Measurements from ENCODE around the gene SETD4.
"Not testable (repeated sequence)": the region's sequence is repeated elsewhere in the genome, so short reads cannot be mapped to it uniquely, and the experiment has no call there.

Gene SETD4

DNA sequence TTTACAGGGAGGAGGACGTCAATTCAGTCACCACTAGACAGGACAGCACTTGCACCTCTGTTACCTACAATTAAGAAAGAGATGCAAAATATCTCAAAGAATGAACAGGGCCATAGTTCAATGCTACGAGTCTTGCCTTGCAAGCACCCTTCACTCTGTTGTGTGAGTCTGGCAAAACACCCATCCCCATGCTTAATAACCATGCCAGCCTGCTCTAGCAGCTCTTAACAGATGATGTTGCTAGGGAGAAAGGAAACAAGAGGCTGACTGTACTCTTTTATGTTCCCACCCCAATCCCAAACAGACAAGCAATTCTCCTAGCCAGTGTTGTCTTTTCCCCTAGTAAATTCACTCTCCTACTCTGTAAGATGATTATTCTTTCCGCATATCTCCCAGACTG, 14.8 kb upstream of the SETD4 start:
- no peak for ATAC-seq (replicated peaks; ENCODE audit: extremely low read depth, poor library complexity, severe bottlenecking)
- peaks cover 5% of the 10 kb centered on the region for H3K36me3 Mint-ChIP-seq (ENCODE audit: insufficient read depth)
- peaks cover 32% of the 10 kb centered on the region for H3K4me1 Mint-ChIP-seq
- H3K27me3 Mint-ChIP-seq: no peaks in the 10 kb centered on the region
- no peak overlapping the region for H3K4me3 Mint-ChIP-seq
- H3K9me3 Mint-ChIP-seq: no peaks in the 10 kb centered on the region
- DNase-seq (ENCODE audit: low spot score in 2 of 2): no peak
- H3K27ac Mint-ChIP-seq (ENCODE audit: low read depth): no peak overlapping the region

DNA sequence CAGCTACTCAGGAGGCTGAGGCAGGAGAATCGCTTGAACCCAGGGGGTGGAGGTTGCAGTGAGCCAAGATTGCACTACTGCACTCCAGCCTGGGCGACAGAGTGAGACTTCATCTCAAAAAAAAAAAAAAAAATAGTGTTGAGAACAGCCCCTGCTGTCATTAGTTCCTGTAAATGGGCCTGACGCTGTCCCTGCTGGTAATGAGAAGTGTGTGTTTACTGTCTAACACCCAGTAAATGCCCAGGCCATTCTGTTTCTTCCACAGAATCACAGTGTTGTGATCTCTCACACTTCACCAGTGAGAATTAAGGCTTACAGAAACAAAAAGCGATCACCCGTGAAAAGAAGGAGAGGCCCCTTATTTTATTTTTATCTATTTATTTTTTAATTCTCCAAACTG, 13.6 kb upstream of the SETD4 start:
- not testable (repeated sequence) for H3K9me3 Mint-ChIP-seq; H3K36me3 Mint-ChIP-seq (ENCODE audit: insufficient read depth); DNase-seq (ENCODE audit: low spot score in 2 of 2); H3K4me3 Mint-ChIP-seq; ATAC-seq (replicated peaks; ENCODE audit: extremely low read depth, poor library complexity, severe bottlenecking); H3K27me3 Mint-ChIP-seq; H3K27ac Mint-ChIP-seq (ENCODE audit: low read depth)
- H3K4me1 Mint-ChIP-seq: peaks cover 36% of the 10 kb centered on the region

DNA sequence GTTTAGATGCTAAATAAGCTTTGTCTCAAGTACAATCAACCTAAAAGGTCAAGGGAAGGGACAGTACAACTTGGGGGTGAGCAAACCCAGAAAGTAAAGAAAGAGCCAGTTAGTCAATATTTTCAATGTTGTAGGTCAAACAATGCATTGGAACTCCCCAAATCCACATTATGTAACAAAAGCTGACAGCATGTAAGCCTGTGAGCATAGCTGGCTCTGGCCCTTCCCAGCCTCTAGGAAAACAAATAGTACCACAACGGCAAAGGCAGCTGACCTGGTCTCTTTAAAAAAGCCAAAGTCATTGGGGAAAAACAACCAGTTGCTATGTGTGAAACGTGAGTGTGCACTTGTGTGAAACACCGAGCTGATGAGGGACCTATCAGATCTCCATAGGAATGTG, 12.9 kb upstream of the SETD4 start:
- Mint-ChIP-seq H3K9me3 (peaks cover 6% of the 10 kb centered on the region), H3K27ac (ENCODE audit: low read depth) (no peak overlapping the region), H3K4me1 (peaks cover 35% of the 10 kb centered on the region), H3K36me3 (ENCODE audit: insufficient read depth) (peaks cover 5% of the 10 kb centered on the region), H3K4me3 (no peak overlapping the region), H3K27me3 (no peaks in the 10 kb centered on the region)
- ATAC-seq (replicated peaks; ENCODE audit: extremely low read depth, poor library complexity, severe bottlenecking) (no peak), DNase-seq (ENCODE audit: low spot score in 2 of 2) (no peak)

DNA sequence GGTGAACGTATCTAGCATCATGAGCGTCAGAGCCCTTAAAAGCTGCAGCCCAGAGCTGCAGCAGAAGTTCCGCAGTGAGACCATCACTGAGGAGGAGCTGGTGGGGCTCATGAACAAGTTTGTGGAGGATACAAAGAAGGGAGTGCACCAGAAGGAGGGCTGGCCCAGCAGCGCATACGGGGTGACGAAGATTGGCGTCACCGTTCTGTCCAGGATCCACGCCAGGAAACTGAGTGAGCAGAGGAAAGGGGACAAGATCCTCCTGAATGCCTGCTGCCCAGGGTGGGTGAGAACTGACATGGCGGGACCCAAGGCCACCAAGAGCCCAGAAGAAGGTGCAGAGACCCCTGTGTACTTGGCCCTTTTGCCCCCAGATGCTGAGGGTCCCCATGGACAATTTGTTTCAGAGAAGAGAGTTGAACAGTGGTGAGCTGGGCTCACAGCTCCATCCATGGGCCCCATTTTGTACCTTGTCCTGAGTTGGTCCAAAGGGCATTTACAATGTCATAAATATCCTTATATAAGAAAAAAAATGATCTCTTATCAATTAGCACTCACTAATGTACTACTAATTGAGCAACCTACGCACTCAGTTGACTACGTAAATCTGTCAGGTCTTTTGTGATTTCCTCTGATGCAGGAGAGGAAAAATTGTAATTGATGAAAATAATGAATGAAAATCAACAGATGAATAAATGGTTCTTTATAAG, 12.3 kb upstream of the SETD4 start:
- no peak overlapping the region for H3K27ac Mint-ChIP-seq (ENCODE audit: low read depth)
- H3K4me3 Mint-ChIP-seq: no peak overlapping the region
- ATAC-seq (replicated peaks; ENCODE audit: extremely low read depth, poor library complexity, severe bottlenecking) (no peak), DNase-seq (ENCODE audit: low spot score in 2 of 2) (no peak)
- H3K27me3 Mint-ChIP-seq: no peaks in the 10 kb centered on the region
- H3K4me1 Mint-ChIP-seq: peaks cover 35% of the 10 kb centered on the region
- H3K9me3 Mint-ChIP-seq: peaks cover 6% of the 10 kb centered on the region
- H3K36me3 Mint-ChIP-seq (ENCODE audit: insufficient read depth): peaks cover 5% of the 10 kb centered on the region

DNA sequence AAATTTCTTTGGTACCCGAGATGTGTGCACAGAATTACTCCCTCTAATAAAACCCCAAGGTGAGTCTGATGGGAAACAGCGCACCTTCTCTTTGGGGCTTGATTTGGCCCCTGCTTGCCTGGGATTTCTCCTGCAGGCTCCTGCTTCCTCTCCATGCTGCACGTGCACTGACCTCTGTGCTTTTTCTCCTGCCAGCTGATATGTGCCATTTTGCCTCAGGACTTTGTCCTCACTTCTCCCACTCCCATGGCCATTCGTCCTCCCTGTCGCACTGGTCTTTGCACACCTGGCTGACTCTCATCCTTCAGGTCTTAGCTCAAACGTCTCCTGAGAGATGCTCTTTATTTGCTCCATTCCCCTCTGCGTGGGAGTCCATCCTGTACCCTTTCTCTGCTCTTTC, 10.7 kb upstream of the SETD4 start:
- H3K4me1 Mint-ChIP-seq: peaks cover 35% of the 10 kb centered on the region
- no peak overlapping the region for H3K27ac Mint-ChIP-seq (ENCODE audit: low read depth)
- H3K36me3 Mint-ChIP-seq (ENCODE audit: insufficient read depth): peaks cover 5% of the 10 kb centered on the region
- DNase-seq (ENCODE audit: low spot score in 2 of 2) (no peak), ATAC-seq (replicated peaks; ENCODE audit: extremely low read depth, poor library complexity, severe bottlenecking) (no peak)
- H3K27me3 Mint-ChIP-seq: no peaks in the 10 kb centered on the region
- peak overlapping the region; percentile 91 for H3K4me3 Mint-ChIP-seq
- peaks cover 6% of the 10 kb centered on the region for H3K9me3 Mint-ChIP-seq

DNA sequence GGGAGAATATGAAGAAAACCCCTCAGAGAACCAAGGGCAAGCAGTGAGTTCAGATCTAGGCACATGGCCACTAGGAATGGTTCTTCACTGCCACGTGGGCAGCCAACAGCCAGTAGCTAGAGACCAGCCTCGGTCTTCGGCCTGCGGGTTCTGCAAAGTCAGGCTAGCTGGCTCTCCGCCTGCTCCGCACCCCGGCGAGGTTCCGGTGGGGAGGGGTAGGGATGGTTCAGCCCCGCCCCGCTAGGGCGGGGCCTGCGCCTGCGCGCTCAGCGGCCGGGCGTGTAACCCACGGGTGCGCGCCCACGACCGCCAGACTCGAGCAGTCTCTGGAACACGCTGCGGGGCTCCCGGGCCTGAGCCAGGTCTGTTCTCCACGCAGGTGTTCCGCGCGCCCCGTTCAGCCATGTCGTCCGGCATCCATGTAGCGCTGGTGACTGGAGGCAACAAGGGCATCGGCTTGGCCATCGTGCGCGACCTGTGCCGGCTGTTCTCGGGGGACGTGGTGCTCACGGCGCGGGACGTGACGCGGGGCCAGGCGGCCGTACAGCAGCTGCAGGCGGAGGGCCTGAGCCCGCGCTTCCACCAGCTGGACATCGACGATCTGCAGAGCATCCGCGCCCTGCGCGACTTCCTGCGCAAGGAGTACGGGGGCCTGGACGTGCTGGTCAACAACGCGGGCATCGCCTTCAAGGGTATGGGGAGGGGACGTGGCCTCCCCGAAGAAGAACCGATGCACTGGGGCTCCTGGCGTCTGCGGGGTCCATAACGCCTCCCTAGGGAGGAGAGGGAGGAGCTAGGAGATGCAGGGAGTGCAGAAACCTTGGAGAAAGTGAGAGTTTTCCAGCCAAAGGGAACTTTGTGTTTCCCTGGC, 9.6 kb upstream of the SETD4 start, which contains the start of gene CBR1:
CBR1 (plus strand) TSS at position 312 of the 871 bp plus-strand sequence; CDS start at position 404, 92 bp downstream.
- peak within 1 kb of the TSS; percentile 91 for H3K4me3 Mint-ChIP-seq
- H3K27me3 Mint-ChIP-seq: no peaks in the 10 kb centered on the region
- peaks cover 6% of the 10 kb centered on the region for H3K9me3 Mint-ChIP-seq
- ATAC-seq (replicated peaks; ENCODE audit: extremely low read depth, poor library complexity, severe bottlenecking) (peak; percentile 96), DNase-seq (ENCODE audit: low spot score in 2 of 2) (peak; percentile 72 to 73)
- H3K4me1 Mint-ChIP-seq: peaks cover 35% of the 10 kb centered on the region
- H3K27ac Mint-ChIP-seq (ENCODE audit: low read depth): peak within 1 kb of the TSS; percentile 70
- peaks cover 5% of the 10 kb centered on the region for H3K36me3 Mint-ChIP-seq (ENCODE audit: insufficient read depth)

DNA sequence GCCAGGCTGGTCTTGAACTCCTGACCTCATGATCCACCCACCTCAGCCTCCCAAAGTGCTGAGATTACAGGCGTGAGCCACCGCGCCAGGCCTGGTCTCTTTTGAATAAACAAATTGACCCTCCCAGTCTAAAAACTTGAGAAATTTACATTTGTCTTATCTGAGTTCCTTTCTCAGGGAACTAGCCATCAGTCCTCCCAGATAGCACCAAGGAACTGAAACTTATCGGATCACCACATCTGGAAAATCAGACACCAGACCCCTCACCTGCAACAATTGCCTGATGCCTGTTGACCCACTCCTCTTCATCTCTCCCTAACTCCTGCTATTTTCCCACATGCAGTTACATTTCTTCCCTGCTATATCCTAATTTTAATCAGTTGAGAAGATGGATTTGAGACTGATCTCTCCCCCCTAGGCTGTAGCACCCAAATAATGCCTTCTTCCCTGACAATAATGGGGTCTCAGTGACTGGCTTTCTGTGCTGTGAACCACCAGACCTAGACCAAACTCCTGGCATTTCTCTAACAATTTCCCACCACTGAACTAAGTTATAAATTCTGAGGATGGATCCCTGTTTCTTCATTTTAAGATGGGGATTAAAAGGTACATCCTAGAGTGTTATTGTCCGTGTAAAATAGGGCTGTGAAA, 8.5 kb upstream of the SETD4 start:
- Mint-ChIP-seq H3K9me3 (peaks cover 6% of the 10 kb centered on the region), H3K27me3 (peaks cover 3% of the 10 kb centered on the region), H3K4me1 (peaks cover 35% of the 10 kb centered on the region), H3K27ac (ENCODE audit: low read depth) (peak overlapping the region; percentile 70), H3K4me3 (peak overlapping the region; percentile 91), H3K36me3 (ENCODE audit: insufficient read depth) (peaks cover 5% of the 10 kb centered on the region)
- no peak for DNase-seq (ENCODE audit: low spot score in 2 of 2)
- ATAC-seq (replicated peaks; ENCODE audit: extremely low read depth, poor library complexity, severe bottlenecking): no peak

DNA sequence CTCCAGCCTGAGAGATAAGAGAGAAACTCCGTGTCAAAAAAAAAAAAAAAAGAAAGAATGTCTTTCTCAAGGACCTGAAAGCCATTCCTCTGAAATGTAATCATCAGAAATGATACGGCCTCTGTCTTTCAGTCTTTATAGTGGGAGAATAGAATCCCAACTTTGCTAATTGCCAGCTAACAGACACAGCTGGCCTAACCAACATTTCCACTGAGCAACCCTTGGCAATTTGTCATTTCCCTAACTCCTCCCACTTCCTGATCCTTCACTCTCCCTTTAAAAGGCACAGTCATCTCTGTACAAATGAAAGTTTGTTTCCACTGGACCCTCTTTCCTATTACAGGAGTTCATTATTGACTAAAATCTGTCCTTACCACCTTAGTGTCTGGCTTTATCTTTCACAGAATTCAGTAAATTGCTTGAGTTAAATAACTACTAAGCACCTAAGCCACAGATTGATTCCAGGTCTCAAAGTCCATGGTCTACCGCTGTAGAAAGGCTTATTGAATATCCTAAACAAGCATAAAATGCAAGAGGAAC, 5.2 kb upstream of the SETD4 start:
- no peak overlapping the region for H3K4me3 Mint-ChIP-seq
- H3K27me3 Mint-ChIP-seq: peaks cover 9% of the 10 kb centered on the region
- peaks cover 6% of the 10 kb centered on the region for H3K9me3 Mint-ChIP-seq
- ATAC-seq (replicated peaks; ENCODE audit: extremely low read depth, poor library complexity, severe bottlenecking) (no peak), DNase-seq (ENCODE audit: low spot score in 2 of 2) (no peak)
- H3K27ac Mint-ChIP-seq (ENCODE audit: low read depth): no peak overlapping the region
- peaks cover 4% of the 10 kb centered on the region for H3K36me3 Mint-ChIP-seq (ENCODE audit: insufficient read depth)
- peaks cover 15% of the 10 kb centered on the region for H3K4me1 Mint-ChIP-seq

DNA sequence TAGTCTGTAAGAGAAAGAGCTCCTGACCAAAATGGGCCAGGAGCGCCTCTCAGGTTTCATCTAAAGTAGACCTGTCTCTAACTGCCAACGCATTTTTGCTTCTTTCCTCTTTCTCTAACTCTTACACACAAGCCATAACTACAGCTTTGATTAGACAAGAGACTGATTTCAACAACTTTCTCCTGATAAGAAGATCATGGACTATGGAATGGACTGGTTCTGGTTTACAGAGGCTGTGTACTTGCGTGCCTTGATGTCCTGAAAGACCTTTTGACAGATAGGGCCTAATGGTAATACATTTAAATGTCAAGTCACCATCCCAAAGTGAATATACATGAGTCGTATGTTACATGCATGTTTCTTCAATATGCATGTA, 3.7 kb upstream of the SETD4 start:
- H3K4me1 Mint-ChIP-seq: peaks cover 8% of the 10 kb centered on the region
- DNase-seq (ENCODE audit: low spot score in 2 of 2) (no peak), ATAC-seq (replicated peaks; ENCODE audit: extremely low read depth, poor library complexity, severe bottlenecking) (no peak)
- H3K36me3 Mint-ChIP-seq (ENCODE audit: insufficient read depth): peaks cover 13% of the 10 kb centered on the region
- peaks cover 4% of the 10 kb centered on the region for H3K9me3 Mint-ChIP-seq
- H3K4me3 Mint-ChIP-seq: no peak overlapping the region
- peaks cover 9% of the 10 kb centered on the region for H3K27me3 Mint-ChIP-seq
- no peak overlapping the region for H3K27ac Mint-ChIP-seq (ENCODE audit: low read depth)

DNA sequence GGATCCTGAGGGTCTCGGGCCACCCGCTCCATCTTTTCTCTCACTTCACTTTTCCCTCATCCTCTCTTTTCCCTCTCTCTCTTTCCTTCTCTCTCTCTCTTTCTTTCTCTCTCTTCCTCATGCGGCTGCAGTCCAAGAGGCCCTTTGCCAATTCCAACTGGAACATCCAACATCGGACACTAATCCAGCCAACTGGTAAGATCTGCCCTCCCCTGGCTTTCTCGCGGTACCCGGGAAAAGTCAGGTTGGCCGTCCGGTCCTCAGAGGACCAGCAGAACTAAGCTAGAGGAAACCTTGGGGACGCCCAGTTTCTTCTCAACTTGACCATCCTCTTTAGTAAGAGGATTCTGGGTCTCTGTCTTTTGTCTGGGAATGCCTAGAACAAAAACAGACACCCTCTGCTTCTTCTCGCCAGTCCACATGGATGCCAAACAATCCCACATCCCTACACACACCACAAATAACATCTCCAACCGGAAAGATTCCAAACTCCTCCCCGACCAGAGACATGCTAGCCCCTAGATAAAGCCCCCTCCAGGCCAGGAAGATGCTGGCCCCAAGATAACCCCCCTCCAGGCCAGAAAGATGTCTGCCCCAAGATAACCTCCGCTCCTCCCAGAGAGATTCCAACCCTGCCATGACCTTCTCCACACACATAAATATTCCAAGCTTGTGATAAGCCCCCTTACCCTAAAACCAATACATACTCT, 3.2 kb upstream of the SETD4 start:
- H3K27ac Mint-ChIP-seq (ENCODE audit: low read depth): no peak overlapping the region
- no peak for ATAC-seq (replicated peaks; ENCODE audit: extremely low read depth, poor library complexity, severe bottlenecking)
- H3K27me3 Mint-ChIP-seq: peaks cover 9% of the 10 kb centered on the region
- no peak for DNase-seq (ENCODE audit: low spot score in 2 of 2)
- H3K36me3 Mint-ChIP-seq (ENCODE audit: insufficient read depth): peaks cover 15% of the 10 kb centered on the region
- no peak overlapping the region for H3K4me3 Mint-ChIP-seq
- peaks cover 6% of the 10 kb centered on the region for H3K4me1 Mint-ChIP-seq
- no peaks in the 10 kb centered on the region for H3K9me3 Mint-ChIP-seq

DNA sequence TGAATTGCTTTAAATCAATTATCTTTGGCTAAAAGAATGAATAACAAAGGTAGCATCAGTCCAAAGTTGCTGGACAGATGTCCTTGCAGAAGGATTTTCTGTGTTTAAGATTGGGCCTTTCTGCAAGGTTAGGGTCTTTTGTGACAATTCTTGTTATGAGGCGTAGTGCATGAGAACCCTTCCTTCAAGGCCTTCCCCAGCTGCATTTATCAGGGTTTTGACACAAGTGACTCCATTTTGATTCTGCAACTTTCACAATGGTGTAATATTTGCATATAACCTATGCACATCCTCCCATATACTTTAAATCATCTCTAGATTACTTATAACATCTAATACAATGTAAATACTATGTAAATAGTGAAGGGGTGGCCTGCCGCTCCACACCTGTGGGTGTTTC, 1.1 kb upstream of the SETD4 start:
- DNase-seq (ENCODE audit: low spot score in 2 of 2) (no peak), ATAC-seq (replicated peaks; ENCODE audit: extremely low read depth, poor library complexity, severe bottlenecking) (no peak)
- H3K36me3 Mint-ChIP-seq (ENCODE audit: insufficient read depth): peaks cover 31% of the 10 kb centered on the region
- H3K27me3 Mint-ChIP-seq: peaks cover 9% of the 10 kb centered on the region
- H3K4me3 Mint-ChIP-seq: no peak overlapping the region
- peaks cover 15% of the 10 kb centered on the region for H3K4me1 Mint-ChIP-seq
- no peaks in the 10 kb centered on the region for H3K9me3 Mint-ChIP-seq
- no peak overlapping the region for H3K27ac Mint-ChIP-seq (ENCODE audit: low read depth)

DNA sequence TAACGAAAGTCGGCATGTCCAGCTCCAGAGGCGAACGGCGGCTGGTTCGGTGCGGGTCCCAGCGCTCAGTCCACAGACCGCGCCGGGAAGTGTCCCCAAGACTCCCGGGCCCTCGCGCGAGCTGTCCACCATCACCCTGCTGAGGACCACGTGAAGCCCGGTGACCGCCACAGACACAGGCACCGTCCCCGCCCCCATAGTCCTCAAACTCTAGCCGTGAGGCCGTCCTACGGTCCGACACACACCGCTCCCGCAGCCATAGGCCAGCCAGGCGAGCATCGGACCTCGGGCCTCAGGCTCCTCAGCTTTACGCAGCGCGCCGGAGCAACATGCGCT, 535 bp downstream of the SETD4 start:
- ATAC-seq (replicated peaks; ENCODE audit: extremely low read depth, poor library complexity, severe bottlenecking) (peak; percentile 21), DNase-seq (ENCODE audit: low spot score in 2 of 2) (no peak)
- H3K27me3 Mint-ChIP-seq: peaks cover 9% of the 10 kb centered on the region
- peaks cover 15% of the 10 kb centered on the region for H3K4me1 Mint-ChIP-seq
- H3K27ac Mint-ChIP-seq (ENCODE audit: low read depth): peak overlapping the region; percentile 99
- no peaks in the 10 kb centered on the region for H3K9me3 Mint-ChIP-seq
- H3K4me3 Mint-ChIP-seq: peak overlapping the region; percentile 92
- H3K36me3 Mint-ChIP-seq (ENCODE audit: insufficient read depth): peaks cover 43% of the 10 kb centered on the region
